Keratinocyte (primary cell): ENCODE data around the gene TENM4. TPM values are rescaled to one million over a fixed set of nuclear protein-coding genes. Genes with fewer than 3 reads are reported as not detected.

Experiments
- DNase-seq: peaks from one replicate; pipeline ENCODE4 v3.0.0-alpha.2; 2011; ENCODE audit warnings: low read depth, missing footprints, low spot score
- FAIRE-seq: peaks from 2 replicates; lab custom pipeline; 2011; peaks lifted over from hg19 to GRCh38; lab: Jason Lieb, UNC
- H2AFZ ChIP-seq: 2 replicates; pipeline ENCODE4 v1.6.0; 2012; ENCODE audit warnings: low read length, control low read depth, inconsistent platforms; ENCODE audit not compliant: control insufficient read depth
- H3K27ac ChIP-seq: 2 replicates; pipeline ENCODE4 v1.5.1; 2011; ENCODE audit warnings: low read length; ENCODE audit not compliant: control insufficient read depth, insufficient read depth
- H3K27me3 ChIP-seq: 3 replicates; pipeline ENCODE4 v1.6.0; 2011; ENCODE audit warnings: low read length; ENCODE audit not compliant: control insufficient read depth, insufficient read depth; ENCODE audit errors: extremely low read depth
- H3K36me3 ChIP-seq, 2 experiments: 2 replicates in 1 of 2; 3 replicates in 1 of 2; pipeline ENCODE4 v1.5.1; 2011; ENCODE audit warnings: low read length in 2 of 2, mild to moderate bottlenecking in 1 of 2; ENCODE audit not compliant: control insufficient read depth in 2 of 2, insufficient read depth in 2 of 2; ENCODE audit errors: extremely low read depth in 1 of 2
- H3K4me1 ChIP-seq: 3 replicates; pipeline ENCODE4 v1.5.1; 2011; ENCODE audit warnings: low read length; ENCODE audit not compliant: control insufficient read depth, insufficient read depth; ENCODE audit errors: extremely low read depth
- H3K4me2 ChIP-seq: 3 replicates; pipeline ENCODE4 v1.6.0; 2011; ENCODE audit warnings: low read depth, low read length; ENCODE audit not compliant: control insufficient read depth, insufficient read depth; ENCODE audit errors: extremely low read depth
- H3K4me3 ChIP-seq, 3 experiments: fragments of 200-600 bp in 1 of 3; sonication (generic) in 1 of 3; 2 replicates in 2 of 3; 3 replicates in 1 of 3; pipeline ENCODE4 v1.5.1; 2011 to 2016; ENCODE audit warnings: low read length in 3 of 3, mild to moderate bottlenecking in 3 of 3, control low read depth in 2 of 3, inconsistent platforms in 1 of 3, low read depth in 1 of 3, mixed read lengths in 1 of 3, mixed run types in 1 of 3, moderate library complexity in 1 of 3; ENCODE audit not compliant: control insufficient read depth in 2 of 3, insufficient read depth in 2 of 3; ENCODE audit errors: extremely low read depth in 1 of 3
- H3K79me2 ChIP-seq: 2 replicates; pipeline ENCODE4 v1.6.0; 2012; ENCODE audit warnings: low read length; ENCODE audit not compliant: control insufficient read depth, insufficient read depth
- H3K9ac ChIP-seq: 3 replicates; pipeline ENCODE4 v1.6.0; 2011; ENCODE audit warnings: low read length; ENCODE audit not compliant: control insufficient read depth, insufficient read depth; ENCODE audit errors: extremely low read depth
- H3K9me1 ChIP-seq: 3 replicates; pipeline ENCODE4 v1.6.0; 2011; ENCODE audit warnings: low read length; ENCODE audit not compliant: control insufficient read depth, insufficient read depth; ENCODE audit errors: extremely low read depth
- H3K9me3 ChIP-seq: 2 replicates; pipeline ENCODE4 v1.5.1; 2012; ENCODE audit warnings: low read depth, low read length; ENCODE audit not compliant: control insufficient read depth
- H4K20me1 ChIP-seq: 3 replicates; pipeline ENCODE4 v1.6.0; 2011; ENCODE audit warnings: low read length; ENCODE audit not compliant: control insufficient read depth, insufficient read depth; ENCODE audit errors: extremely low read depth
- EZH2 ChIP-seq: IDR thresholded peaks from one replicate; pipeline ENCODE4 v1.6.1; 2012; ENCODE audit warnings: inconsistent platforms, mild to moderate bottlenecking, low read length, moderate library complexity
- dilution Hi-C: fragments of 300-500 bp; cut with MboI; formaldehyde crosslinking; loops from one replicate; pipeline ENCODE4 v1.7.0; 2020; ENCODE audit warnings: low sequenced_read_pairs; ENCODE audit not compliant: extremely low pct_ligation_motif_present
- polyA plus RNA-seq, 5 experiments: library from polyadenylated mRNA; depleted of rRNA in 3 of 5; stranded (reverse) in 3 of 5; stranded (forward) in 1 of 5; unstranded in 1 of 5; fragments of >200 nt; gene quantifications; 1 replicate in 1 of 5; 2 replicates in 3 of 5; 3 replicates in 1 of 5; pipeline versions ENCODE4 v1.2.1 to v1.2.3, GENCODE V29; 2011 to 2012; ENCODE audit warnings: missing spikeins in 2 of 5, low read depth in 1 of 5, low replicate concordance in 1 of 5
- TF ChIP-seq, protein P1 (sequence below), 3 experiments: IDR thresholded peaks in 1 of 3; conservative IDR thresholded peaks in 1 of 3; optimal IDR thresholded peaks in 1 of 3; 2 replicates in 2 of 3; 3 replicates in 1 of 3; pipeline versions ENCODE3 to v1.5.1; 2011; ENCODE audit warnings: low read length in 3 of 3, mild to moderate bottlenecking in 3 of 3, moderate library complexity in 2 of 3, control low read depth in 1 of 3, inconsistent platforms in 1 of 3; ENCODE audit not compliant: insufficient read depth in 2 of 3; ENCODE audit errors: extremely low read depth in 1 of 3

TENM4 gene
- polyA plus RNA-seq, 1 donor (not counting 4 experiments of a cell fraction or from before 2014, with no cell fraction given), result 3.5 TPM

DNA sequence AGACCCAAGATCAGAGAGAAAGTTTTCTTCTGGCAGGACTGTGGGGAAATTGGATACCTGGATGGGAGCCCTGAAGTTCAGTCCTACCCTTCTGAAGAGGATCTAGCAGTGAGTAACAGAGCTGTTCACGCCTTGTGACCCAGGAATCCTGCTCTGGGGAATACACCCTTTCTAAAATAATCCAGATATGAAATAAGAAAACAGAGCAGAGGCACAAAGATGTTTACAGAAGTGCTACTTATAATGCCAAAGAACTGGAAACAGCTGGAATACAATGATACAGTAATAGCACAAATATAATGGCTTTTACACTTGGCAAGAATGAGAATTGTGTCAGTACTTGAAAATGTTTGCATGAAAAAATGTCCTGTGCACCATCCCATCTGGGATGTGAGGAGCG is 562.2 kb downstream of the TENM4 start:
- Histone ChIP-seq H3K9me1 (no peaks in the 10 kb centered on the region), H3K36me3 (peaks cover 0 to 2% of the 10 kb centered on the region in 2 experiments), H2AFZ (no peak overlapping the region), H3K27ac (no peak overlapping the region), H3K27me3 (no peaks in the 10 kb centered on the region), H3K4me2 (no peak overlapping the region), H3K9me3 (no peaks in the 10 kb centered on the region), H3K4me3 (no peak overlapping the region), H3K4me1 (peaks cover 10% of the 10 kb centered on the region), H3K9ac (no peak overlapping the region), H3K79me2 (no peaks in the 10 kb centered on the region), H4K20me1 (no peaks in the 10 kb centered on the region)
- FAIRE-seq, result no peak
- DNase-seq, result no peak
- no peak for TF ChIP-seq EZH2
- TF ChIP-seq, protein P1, sequence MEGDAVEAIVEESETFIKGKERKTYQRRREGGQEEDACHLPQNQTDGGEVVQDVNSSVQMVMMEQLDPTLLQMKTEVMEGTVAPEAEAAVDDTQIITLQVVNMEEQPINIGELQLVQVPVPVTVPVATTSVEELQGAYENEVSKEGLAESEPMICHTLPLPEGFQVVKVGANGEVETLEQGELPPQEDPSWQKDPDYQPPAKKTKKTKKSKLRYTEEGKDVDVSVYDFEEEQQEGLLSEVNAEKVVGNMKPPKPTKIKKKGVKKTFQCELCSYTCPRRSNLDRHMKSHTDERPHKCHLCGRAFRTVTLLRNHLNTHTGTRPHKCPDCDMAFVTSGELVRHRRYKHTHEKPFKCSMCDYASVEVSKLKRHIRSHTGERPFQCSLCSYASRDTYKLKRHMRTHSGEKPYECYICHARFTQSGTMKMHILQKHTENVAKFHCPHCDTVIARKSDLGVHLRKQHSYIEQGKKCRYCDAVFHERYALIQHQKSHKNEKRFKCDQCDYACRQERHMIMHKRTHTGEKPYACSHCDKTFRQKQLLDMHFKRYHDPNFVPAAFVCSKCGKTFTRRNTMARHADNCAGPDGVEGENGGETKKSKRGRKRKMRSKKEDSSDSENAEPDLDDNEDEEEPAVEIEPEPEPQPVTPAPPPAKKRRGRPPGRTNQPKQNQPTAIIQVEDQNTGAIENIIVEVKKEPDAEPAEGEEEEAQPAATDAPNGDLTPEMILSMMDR (optimal IDR thresholded peaks at IDR 0.05 in 1 of 3, IDR thresholded peaks at IDR 0.05 in 1 of 3, conservative IDR thresholded peaks at IDR 0.05 in 1 of 3; ENCODE audit: extremely low read depth in 1 of 3, insufficient read depth in 2 of 3, low read length in 3 of 3), result no peak
- dilution Hi-C loops, result no loop called here

DNA sequence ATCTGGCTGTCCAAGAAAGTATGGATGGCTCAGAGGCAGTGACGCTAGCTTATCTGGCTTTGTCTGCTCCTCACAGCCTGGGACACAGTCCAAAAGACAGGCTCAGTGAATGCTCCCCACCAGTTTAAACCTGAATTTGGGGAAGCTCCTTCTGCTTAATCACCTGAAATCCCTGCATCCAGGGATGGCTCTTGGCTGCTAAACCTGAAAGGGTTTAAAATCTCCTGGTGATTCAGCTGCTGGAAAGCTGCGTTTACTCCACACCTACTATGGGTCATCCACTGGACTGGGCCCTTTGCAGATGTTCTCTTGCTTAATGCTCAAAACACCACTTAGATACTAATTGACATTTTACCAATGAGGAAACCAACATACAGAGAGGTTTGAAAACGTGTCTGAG is 564.2 kb downstream of the TENM4 start:
- no peak for DNase-seq
- H4K20me1 ChIP-seq, result no peaks in the 10 kb centered on the region
- dilution Hi-C loops, result no loop called here

More for the DNA sequence above, 564.2 kb downstream of the TENM4 start:
- no peak overlapping the region for H3K27ac ChIP-seq
- H3K27me3 ChIP-seq, result no peaks in the 10 kb centered on the region
- H3K9me1 ChIP-seq, result no peaks in the 10 kb centered on the region
- no peak overlapping the region for H2AFZ ChIP-seq
- no peak overlapping the region for H3K9ac ChIP-seq
- H3K9me3 ChIP-seq, result no peaks in the 10 kb centered on the region
- H3K36me3 ChIP-seq, result peaks cover 0 to 2% of the 10 kb centered on the region in 2 experiments
- no peak overlapping the region for H3K4me2 ChIP-seq
- no peaks in the 10 kb centered on the region for H3K79me2 ChIP-seq
- peak; percentile 67 for FAIRE-seq
- H3K4me1 ChIP-seq, result peaks cover 10% of the 10 kb centered on the region
- no peak overlapping the region for H3K4me3 ChIP-seq
- TF ChIP-seq, protein P1 (optimal IDR thresholded peaks at IDR 0.05 in 1 of 3, IDR thresholded peaks at IDR 0.05 in 1 of 3, conservative IDR thresholded peaks at IDR 0.05 in 1 of 3; ENCODE audit: extremely low read depth in 1 of 3, insufficient read depth in 2 of 3, low read length in 3 of 3), result no peak
- TF ChIP-seq EZH2, result no peak
